ENCODE data around the gene DUSP3.

Gene DUSP3

GRCh38 chr17:43722870-43723665 lies 55.7 kb downstream of the DUSP3 start:
- DNase-seq: no peak

GRCh38 chr17:43722269-43722619 lies 56.5 kb downstream of the DUSP3 start:
- no peak for DNase-seq

- DNase-seq: no peak
Measured at GRCh38 chr17:43721537-43722268, 57.1 kb downstream of the DUSP3 start.

- peak; percentile 79 for DNase-seq
Measured at GRCh38 chr17:43720311-43721060, 58.3 kb downstream of the DUSP3 start.

- no peak for DNase-seq
Measured at GRCh38 chr17:43719578-43719977, 59.2 kb downstream of the DUSP3 start.

- no peak for DNase-seq
Measured at GRCh38 chr17:43718544-43718943, 60.2 kb downstream of the DUSP3 start.

GRCh38 chr17:43717913-43718312 lies 60.9 kb downstream of the DUSP3 start:
- no peak for DNase-seq
